ENCODE measurements around the gene C1QTNF3. TPM values are rescaled to one million over a fixed set of nuclear protein-coding genes. Genes with fewer than 3 reads are reported as not detected.
"Not testable (repeated sequence)": the region's sequence is repeated elsewhere in the genome, so short reads cannot be mapped to it uniquely, and the experiment has no call there.

C1QTNF3 gene
- total RNA-seq, 2 donors from 2014 or later = 4.3 to 11.6 TPM

DNA sequence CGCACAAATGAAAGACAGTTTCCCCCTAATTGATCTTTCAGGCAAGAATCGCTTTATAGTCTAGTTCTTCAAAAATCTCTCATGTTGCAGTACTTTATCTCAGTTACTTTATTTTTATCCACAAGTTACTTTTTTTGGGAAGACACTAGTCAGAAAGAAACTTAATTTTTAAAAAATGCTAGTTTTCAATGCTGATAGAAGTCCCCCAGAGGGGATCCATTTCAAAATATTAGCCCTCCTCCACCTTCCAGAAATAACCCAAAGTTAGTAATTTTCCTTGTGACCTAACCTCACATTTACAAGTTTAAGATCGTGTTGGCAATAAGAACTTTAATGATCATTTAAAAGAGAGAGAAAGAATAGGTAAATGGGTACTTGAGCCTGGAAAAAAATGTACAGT, 11.0 kb downstream of the C1QTNF3 start:
- TF ChIP-seq, protein P1, sequence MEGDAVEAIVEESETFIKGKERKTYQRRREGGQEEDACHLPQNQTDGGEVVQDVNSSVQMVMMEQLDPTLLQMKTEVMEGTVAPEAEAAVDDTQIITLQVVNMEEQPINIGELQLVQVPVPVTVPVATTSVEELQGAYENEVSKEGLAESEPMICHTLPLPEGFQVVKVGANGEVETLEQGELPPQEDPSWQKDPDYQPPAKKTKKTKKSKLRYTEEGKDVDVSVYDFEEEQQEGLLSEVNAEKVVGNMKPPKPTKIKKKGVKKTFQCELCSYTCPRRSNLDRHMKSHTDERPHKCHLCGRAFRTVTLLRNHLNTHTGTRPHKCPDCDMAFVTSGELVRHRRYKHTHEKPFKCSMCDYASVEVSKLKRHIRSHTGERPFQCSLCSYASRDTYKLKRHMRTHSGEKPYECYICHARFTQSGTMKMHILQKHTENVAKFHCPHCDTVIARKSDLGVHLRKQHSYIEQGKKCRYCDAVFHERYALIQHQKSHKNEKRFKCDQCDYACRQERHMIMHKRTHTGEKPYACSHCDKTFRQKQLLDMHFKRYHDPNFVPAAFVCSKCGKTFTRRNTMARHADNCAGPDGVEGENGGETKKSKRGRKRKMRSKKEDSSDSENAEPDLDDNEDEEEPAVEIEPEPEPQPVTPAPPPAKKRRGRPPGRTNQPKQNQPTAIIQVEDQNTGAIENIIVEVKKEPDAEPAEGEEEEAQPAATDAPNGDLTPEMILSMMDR (IDR thresholded peaks at IDR 0.05) = no peak
- Histone ChIP-seq H3K4me1 (ENCODE audit: control insufficient read depth in 1 of 2, low read depth in 2 of 2) (peaks cover 0 to 3% of the 10 kb centered on the region in 2 donors), H3K36me3 (no peaks in the 10 kb centered on the region), H3K27ac (no peak overlapping the region), H3K4me3 (no peak overlapping the region), H3K9me3 (no peaks in the 10 kb centered on the region), H3K27me3 (replicated peaks; ENCODE audit: insufficient read depth) (no peaks in the 10 kb centered on the region)
- ATAC-seq (ENCODE audit: insufficient number of reproducible peaks, low FRiP score, low read depth) (no peak), DNase-seq (ENCODE audit: low spot score) (no peak)

DNA sequence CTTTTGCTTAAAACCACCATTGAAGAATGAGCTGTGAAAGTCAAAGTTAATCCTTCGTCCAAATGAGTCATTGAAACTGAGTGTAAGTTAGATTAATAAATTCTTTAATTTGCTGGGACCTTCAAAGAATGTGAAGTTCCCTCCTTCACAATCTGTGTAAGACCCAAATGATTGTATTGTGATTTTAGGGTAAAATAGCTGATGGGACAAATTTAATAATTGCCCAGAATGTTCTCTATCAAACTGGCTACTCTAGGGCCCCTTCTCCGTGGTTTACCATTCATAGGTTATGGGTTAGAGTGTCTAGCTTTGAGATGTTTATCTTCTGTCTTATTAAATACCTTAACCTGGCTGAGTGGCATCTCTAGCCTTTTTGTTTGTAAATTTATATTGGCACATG, 11.9 kb downstream of the C1QTNF3 start:
- TF ChIP-seq, protein P1 (IDR thresholded peaks at IDR 0.05) = no peak
- DNase-seq (ENCODE audit: low spot score) (no peak), ATAC-seq (ENCODE audit: insufficient number of reproducible peaks, low FRiP score, low read depth) (no peak)
- H3K36me3 ChIP-seq = no peaks in the 10 kb centered on the region
- H3K4me1 ChIP-seq (ENCODE audit: control insufficient read depth in 1 of 2, low read depth in 2 of 2) = no peaks in the 10 kb centered on the region
- H3K4me3 ChIP-seq = no peak overlapping the region
- H3K27me3 ChIP-seq (replicated peaks; ENCODE audit: insufficient read depth) = no peaks in the 10 kb centered on the region
- H3K27ac ChIP-seq = no peak overlapping the region
- H3K9me3 ChIP-seq = no peaks in the 10 kb centered on the region

DNA sequence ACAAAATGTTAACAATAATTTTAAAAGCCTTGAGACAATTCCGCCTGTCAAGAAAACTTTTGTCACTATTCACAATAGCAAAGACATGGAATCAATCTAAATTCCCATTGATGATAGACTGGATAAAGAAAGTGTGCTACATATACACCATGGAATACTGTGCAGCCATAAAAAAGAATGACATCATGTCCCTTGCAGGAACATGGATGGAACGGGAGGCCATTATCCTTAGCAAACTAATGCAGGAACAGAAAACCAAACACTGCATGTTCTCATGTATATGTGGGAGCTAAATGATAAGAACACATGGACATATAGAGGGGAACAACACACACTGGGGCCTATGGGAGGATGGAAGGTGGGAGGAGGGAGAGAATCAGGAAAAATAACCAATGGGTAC, 12.4 kb downstream of the C1QTNF3 start:
- H3K36me3 ChIP-seq; H3K27me3 ChIP-seq (replicated peaks; ENCODE audit: insufficient read depth): not testable (repeated sequence)

DNA sequence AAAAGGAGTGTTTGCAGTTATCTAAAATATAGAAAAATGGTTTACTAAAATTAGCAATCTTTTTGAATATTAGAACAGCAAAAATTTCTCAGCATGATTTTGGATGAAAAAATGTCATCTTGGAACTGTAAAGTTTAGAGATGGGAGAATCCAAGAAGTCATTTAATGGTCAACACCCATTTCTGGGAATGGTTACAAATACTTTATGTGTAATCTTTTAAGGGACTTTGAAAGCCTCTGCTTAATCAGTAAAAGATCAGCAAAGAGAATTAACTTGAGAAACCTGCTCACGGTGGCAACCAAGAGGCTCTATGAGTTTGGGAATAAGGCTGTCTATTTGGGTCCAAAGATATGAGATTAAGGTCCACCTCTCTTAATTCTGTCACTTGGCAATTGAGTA, 13.0 kb downstream of the C1QTNF3 start:
- ATAC-seq (ENCODE audit: insufficient number of reproducible peaks, low FRiP score, low read depth) (no peak), DNase-seq (ENCODE audit: low spot score) (no peak)
- Histone ChIP-seq H3K9me3 (no peaks in the 10 kb centered on the region), H3K27me3 (replicated peaks; ENCODE audit: insufficient read depth) (no peaks in the 10 kb centered on the region), H3K36me3 (no peaks in the 10 kb centered on the region), H3K4me1 (ENCODE audit: control insufficient read depth in 1 of 2, low read depth in 2 of 2) (no peaks in the 10 kb centered on the region), H3K4me3 (no peak overlapping the region), H3K27ac (no peak overlapping the region)
- TF ChIP-seq, protein P1 (IDR thresholded peaks at IDR 0.05) = no peak

More for the DNA sequence above, 12.4 kb downstream of the C1QTNF3 start:
- ATAC-seq (ENCODE audit: insufficient number of reproducible peaks, low FRiP score, low read depth); DNase-seq (ENCODE audit: low spot score); H3K9me3 ChIP-seq; H3K4me3 ChIP-seq; H3K27ac ChIP-seq; H3K4me1 ChIP-seq (ENCODE audit: control insufficient read depth in 1 of 2, low read depth in 2 of 2): not testable (repeated sequence)

DNA sequence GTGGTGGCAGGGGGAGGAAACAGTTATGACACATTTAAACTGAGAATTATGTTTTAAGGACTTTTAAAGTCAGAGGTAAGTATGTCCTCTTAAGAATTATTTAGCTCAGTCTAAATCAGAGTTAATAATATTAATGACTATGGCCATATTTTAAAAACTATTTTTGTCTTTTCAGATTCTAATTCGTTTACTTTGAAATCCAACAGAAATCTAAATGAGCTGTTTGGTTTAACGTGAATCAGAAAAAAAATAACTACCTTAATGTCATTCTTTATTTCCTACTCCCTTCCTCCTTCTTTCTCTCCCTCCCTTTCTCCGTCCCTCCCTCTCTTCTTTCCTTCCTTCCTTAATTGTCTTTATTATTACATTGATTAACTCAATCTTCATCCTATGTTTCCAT, 14.7 kb downstream of the C1QTNF3 start:
- H3K4me3 ChIP-seq = no peak overlapping the region
- no peak for DNase-seq (ENCODE audit: low spot score)
- ATAC-seq (ENCODE audit: insufficient number of reproducible peaks, low FRiP score, low read depth) = no peak
- TF ChIP-seq, protein P1 (IDR thresholded peaks at IDR 0.05) = no peak
- no peaks in the 10 kb centered on the region for H3K9me3 ChIP-seq
- H3K36me3 ChIP-seq = no peaks in the 10 kb centered on the region
- H3K4me1 ChIP-seq (ENCODE audit: control insufficient read depth in 1 of 2, low read depth in 2 of 2) = no peaks in the 10 kb centered on the region
- no peaks in the 10 kb centered on the region for H3K27me3 ChIP-seq (replicated peaks; ENCODE audit: insufficient read depth)
- no peak overlapping the region for H3K27ac ChIP-seq

DNA sequence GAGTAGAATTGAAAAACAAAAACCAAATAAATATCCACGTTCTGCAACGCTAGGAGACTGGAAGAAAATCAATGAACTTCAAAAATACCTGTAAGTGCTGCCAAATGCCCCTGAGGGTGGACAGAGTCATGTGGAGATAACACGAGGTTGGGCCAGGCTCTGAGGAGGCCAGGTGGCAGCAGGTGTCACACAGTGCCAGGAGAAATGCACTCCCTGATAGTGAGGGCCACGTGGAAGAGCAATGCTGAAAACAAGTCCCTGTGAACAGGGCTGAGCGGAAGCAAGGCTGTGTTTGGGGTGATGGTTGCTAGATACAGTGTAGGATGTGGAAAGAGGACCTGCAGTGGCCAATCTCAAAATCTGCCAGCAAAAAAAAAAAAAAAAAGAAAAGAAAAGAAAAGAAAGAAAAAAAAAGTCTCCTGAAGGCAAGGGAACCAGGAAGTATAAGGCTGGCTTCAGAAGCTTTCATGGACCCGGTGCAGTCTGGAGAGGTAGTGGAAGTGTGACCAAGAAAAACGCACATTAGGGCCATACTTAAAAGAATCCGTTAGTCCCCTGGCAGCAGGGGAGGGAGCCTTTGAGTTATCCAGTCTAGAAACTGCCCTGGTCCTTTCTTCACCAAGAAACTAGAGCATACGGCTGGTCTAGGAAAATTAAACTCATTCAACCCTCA, 16.8 kb downstream of the C1QTNF3 start:
- Histone ChIP-seq H3K27ac (no peak overlapping the region), H3K27me3 (replicated peaks; ENCODE audit: insufficient read depth) (no peaks in the 10 kb centered on the region), H3K36me3 (no peaks in the 10 kb centered on the region), H3K9me3 (no peaks in the 10 kb centered on the region), H3K4me3 (no peak overlapping the region), H3K4me1 (ENCODE audit: control insufficient read depth in 1 of 2, low read depth in 2 of 2) (no peaks in the 10 kb centered on the region)
- TF ChIP-seq, protein P1 (IDR thresholded peaks at IDR 0.05) = no peak
- ATAC-seq (ENCODE audit: insufficient number of reproducible peaks, low FRiP score, low read depth) = no peak
- no peak for DNase-seq (ENCODE audit: low spot score)
